NCI-H526 (cell line): ENCODE data around the gene KIFC3.
"Not testable (repeated sequence)": the region's sequence is repeated elsewhere in the genome, so short reads cannot be mapped to it uniquely, and the experiment has no call there.

Experiments
- DNase-seq, 2 experiments: peaks; one replicate each; lab custom pipeline; 2025; lab: John Stamatoyannopoulos, UW

Gene KIFC3

DNA sequence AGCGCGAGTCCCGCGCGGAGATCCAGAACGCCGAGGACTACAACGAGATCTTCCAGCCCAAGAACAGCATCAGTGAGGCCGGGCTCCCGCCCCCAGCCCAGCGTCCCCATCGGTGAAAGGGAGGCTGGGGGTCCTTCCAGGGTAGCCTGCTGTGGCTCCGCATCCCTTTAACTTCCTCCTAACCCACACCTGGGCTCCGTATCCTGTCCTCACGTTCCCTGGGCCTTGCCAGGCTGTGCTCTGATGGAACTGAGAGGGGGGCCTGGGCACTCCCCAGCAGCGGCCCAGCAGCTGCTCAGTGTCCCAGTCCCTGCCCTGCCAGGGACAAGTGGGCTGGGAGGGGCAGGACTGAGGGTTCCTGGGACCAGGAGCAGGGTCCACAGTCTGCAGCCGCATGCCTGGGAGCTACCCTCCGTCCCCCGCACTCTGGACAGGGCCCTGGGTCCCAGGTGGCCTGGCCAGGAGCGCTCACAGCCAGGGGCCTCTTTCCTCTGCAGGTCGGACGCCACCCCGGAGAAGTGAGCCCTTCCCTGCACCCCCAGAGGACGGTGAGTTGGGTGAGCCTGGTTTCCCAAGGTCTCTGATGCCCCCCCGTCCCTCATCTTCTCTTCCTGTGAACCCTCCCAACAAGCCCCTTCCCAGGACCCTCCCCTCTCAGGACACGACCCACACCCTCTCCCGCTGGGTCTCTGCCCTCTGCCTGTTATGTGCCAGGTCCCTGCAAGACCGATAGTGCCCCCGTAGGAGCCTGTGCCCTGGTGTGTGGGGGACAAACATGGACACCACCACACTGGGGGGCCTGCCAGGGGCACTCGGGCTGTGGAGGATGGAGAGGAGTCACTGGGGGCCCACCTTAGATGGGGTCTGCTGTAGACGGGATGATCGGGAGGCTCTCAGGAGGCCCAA lies 48.6 kb downstream of the KIFC3 start:
- no peak for DNase-seq

DNA sequence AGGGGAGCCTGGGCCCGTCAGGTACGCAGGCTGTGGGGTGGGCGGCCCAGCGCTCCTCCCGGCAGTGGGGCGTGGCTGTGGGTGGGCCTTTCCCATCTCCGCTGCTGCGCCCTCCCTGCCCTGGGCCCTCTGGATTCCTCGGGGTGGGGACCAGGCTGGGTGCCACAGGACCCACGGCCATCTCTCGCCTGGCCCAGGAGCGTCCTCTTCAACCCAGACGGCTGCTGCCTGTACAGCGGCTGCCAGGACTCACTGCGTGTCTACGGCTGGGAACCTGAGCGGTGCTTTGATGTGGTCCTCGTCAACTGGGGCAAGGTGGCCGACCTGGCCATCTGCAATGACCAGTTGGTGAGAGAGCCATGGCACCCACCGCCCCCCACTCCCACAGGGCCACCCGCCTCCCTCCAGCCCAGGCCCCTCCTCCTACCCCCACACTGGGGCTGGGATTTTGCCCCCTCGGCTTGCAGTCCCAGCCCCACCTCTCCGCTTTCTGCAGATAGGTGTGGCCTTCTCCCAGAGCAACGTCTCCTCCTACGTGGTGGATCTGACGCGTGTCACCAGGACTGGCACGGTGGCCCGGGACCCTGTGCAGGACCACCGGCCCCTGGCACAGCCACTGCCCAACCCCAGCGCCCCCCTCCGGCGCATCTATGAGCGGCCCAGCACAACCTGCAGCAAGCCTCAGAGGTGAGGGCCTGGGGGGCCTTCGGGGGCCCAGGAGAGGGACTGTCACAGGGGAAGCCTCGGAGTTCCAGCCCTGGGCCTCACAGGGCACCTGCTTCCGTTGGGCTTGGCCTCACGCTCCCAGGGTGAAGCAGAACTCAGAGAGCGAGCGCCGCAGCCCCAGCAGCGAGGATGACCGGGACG lies 49.5 kb downstream of the KIFC3 start:
- DNase-seq, result no peak

DNA sequence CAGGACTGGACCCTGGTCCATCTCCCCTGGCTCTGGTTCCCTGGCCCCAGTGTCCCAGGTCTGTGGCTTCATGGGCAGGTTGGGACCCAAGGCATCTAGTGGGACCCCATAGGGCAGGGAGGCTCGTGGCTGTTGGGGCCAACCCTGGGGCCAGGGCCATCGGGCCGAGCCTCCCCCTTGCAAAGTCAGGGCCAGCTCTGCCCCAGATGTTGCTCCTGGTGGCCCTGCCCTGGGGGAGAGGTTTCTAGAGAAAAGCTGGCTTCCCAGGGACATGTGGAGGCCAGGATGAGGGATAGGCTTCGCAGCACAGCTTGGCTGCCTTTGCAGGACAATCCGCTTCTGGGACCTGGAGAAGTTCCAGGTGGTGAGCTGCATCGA lies 50.1 kb downstream of the KIFC3 start:
- no peak for DNase-seq

DNA sequence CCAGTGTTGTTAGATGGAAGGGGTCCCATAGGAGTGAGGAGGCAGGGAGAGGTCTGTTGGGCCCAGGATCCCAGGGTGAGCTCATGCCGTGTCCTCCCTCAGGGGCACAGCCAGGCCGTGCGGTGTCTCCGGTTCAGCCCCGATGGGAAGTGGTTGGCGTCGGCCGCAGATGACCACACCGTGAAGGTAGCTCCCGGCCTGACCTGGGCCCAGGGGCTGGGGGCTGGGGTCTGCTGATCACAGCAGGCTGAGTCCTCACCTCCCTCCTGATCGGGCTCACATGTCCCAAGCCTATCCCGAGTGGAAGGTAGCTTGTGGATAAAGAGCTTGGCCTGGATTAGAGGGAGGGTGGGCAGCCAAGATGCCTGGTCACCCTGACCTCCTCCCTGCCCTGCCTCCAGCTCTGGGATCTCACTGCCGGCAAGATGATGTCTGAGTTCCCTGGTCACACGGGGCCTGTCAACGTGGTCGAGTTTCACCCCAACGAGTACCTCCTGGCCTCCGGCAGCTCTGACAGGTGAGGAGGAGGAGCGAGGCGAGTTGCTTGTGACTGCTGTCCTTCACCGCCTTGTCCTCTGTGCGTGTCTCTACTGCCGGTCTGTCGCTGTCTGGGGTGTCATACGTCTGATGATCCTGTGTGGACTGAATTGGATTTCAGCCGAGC lies 50.6 kb downstream of the KIFC3 start:
- no peak for DNase-seq

DNA sequence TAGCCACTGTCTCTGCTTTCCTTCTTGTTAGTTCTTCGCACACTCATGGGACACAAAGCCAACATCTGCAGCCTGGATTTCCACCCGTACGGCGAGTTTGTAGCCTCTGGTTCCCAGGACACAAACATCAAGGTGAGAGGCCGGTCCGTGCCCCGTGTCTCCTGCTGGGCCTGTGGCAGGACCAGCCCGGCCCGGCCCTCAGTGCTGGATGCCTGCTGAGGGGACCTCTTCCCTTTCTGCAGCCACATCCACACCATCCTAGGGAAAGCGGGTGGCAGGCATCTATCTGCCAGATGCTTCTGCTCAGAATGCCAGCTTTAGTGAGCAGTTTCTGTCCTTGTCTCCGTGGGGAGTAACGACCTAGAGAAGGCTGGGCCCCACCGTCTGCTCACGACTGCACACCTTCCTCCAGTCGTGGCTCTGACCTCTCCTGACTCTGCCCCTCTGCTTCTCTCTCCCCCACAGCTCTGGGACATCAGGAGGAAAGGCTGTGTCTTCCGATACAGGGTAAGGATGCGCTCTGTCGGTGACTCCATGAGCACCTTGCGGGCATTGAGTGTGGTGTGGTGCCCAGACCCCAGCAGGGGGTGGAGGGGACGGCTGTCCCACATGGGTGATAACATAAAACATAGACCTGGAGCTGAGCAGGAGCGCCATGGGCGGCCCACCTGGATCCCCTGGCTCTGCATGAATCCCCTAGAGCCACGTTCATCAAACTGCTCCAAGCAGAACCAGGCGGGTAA lies 51.3 kb downstream of the KIFC3 start:
- DNase-seq, result no peak

DNA sequence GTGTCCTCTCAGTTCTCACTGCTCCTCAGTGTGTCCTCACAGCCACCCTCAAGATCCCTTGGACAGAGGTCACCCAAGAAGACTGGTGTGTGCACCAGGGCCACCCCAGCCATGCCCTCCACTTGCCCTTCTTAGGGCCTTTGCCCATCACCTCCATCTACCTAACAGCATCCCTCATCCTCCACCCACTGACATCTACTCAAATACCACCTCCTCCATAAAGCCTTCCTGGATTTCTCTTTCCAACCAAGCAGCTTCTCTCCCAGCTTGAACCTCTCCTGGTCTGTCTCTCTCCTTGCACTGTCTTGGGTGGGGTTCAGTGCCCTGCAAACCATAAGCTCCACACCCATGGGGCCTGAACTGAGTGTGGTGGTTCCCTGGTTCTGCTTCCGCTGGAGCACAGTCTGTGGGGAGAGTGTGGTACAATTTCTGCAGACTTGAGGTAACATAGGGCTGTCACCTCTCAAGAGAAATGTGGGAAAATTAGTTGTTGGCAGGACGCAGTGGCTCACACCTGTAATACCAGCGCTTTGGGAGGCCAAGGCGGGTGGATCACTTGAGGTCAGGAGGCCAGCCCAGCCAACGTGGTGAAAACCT lies 52.3 kb downstream of the KIFC3 start:
- no peak for DNase-seq

DNA sequence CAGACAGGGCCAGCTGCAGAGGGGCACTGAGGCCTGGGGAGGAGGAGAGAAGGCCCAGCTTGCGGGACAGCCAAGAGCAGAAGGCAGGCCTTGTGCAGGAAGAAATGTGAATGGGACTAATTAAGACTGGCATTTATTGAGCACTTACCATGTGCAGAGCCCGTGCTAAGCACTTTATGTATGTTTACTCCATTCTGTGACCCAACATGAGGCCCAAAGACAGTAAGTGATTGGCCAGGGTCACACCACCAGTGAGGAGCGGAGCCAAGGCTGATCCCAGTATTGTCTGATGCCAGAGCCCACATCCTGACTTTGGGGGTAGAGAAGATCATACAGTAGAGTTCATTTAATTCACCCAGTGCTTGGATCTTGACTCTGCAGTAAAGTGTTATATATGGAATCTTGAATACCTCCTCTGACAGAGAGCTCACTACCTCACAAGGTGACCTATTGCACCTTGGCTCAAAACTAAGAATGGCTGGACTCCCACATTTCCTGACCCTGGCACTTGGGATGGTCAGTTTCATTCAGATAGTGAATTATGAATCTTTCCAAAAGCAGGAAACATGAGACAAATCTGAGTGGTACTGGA lies 53.1 kb downstream of the KIFC3 start:
- DNase-seq, result no peak

DNA sequence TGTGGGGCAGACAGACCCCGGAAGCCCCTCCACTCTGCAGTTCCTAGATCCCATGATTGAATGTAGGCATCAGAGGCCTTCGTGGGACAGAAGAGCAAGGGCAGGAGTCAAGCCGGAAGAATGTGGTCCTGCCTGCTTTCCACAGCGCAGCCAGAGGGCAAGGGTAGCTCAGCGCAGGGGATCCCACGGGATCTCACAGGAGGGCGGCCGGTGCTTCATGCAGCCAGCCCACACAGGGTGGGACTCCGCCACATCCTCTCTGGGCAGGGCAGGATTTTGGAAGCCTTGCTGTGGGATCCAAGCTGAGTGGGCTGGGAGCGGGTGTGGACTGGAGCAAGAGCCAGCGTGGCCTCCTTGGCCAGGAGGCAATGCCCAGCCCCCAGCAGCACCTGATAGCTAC lies 53.7 kb downstream of the KIFC3 start:
- no peak for DNase-seq

DNA sequence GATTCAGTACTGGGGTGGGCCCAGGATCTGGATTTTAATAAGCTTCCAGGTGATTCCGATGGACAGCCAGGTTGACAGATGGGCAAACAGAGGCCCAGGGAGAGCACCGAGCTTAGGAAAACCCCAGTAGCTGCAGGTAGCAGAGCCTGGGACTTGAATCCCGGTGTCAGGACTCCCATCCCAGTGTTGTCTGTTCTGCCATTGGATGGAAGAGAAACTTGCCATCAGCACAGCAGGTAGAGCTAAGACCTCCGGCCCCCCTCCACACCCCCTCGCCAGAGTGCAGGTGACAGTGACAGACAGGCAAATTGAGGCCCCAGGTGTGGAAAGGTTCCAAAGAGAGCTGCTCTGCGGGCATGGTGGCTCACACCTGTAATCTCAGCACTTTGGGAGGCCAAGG lies 54.3 kb downstream of the KIFC3 start:
- no peak for DNase-seq

DNA sequence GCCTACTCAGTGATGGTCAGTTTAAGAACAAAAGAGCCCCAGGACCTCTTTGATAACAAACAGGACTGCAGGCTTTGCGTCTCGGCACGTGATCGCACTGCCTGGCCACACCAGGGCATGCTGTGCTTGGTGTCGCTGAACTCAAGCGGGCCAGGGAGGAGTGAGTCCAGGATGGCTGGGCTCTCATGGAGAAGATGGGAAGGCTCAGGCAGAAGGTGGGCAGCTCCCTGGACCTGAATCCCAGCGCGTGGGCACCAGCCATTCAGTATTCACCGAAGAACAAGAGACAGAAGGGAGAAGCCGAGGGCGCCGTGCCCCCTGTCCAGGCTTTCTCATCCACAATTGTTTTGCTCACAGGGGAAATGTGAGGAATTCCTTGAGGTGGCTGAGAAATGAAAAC lies 54.8 kb downstream of the KIFC3 start:
- no peak for DNase-seq

DNA sequence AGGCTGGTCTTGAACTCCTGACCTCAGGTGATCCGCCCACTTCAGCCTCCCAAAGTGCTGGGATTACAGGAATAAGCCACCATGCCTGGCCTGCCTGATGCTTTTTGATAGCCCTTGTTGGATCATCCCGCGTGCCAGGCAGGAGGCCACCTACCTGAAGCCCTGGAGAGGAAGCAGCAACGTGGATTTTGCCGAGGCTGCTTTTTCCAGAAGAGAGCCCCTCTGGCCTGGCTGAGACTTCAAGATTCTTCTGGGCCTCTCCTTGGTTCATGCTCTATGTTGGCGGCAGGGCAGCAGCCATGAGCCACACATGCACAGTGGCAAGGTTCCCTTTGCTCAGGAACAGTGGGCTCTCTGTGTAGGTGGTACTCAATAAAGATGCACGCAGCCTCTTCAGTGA lies 55.2 kb downstream of the KIFC3 start:
- DNase-seq, result no peak

DNA sequence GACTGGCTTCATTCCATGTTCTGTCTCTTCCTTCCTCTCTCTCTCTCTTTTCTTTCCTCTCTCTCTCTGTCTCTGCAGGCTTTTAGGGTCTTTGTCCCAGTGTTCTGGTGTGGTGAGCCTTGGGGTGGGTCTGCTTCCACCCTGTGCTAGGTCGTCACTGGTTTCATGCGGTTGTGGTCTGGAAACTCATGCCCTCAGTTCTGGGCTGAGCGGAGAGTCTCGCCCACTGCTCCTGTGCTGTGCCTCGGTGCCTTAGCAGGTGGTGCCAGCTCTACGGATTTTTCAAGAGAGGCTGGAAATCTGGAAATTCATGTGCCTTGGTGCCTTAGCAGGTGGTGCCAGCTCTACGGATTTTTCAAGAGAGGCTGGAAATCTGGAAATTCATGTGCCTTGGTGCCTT lies 56.0 kb downstream of the KIFC3 start:
- DNase-seq, result not testable (repeated sequence)

DNA sequence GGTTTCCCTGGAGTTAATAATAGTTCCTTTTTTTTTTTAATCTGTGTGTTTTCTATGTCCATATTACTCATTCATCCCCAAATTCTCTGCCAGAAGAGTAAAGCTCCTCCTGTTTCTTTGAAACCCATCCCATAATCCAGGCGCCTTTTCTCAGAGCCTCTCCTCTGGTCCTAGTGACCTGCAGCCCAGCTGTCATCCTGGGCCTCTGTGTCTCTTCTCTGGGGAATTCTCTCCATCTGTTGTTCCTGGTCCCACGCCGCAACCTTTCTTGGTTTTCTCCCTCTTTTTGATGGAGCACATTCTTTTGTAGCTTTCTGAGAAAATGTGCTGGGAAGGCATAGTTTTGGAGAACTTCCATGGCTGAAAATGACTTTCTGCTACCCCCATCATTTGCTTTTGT lies 56.5 kb downstream of the KIFC3 start:
- no peak for DNase-seq

DNA sequence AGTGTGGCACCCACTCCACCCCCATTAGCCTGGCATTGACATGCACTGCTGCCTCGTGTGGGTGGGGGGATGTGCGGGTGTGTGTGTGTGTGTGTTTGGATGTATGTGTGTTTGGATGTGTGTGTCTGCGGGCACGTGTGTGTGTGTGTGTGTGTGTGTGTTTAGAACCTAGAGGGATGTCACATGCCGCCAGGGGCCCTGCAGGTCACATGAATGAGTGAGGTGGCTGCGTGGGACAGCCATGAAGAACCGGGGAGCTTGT lies 57.7 kb downstream of the KIFC3 start:
- DNase-seq, result no peak

DNA sequence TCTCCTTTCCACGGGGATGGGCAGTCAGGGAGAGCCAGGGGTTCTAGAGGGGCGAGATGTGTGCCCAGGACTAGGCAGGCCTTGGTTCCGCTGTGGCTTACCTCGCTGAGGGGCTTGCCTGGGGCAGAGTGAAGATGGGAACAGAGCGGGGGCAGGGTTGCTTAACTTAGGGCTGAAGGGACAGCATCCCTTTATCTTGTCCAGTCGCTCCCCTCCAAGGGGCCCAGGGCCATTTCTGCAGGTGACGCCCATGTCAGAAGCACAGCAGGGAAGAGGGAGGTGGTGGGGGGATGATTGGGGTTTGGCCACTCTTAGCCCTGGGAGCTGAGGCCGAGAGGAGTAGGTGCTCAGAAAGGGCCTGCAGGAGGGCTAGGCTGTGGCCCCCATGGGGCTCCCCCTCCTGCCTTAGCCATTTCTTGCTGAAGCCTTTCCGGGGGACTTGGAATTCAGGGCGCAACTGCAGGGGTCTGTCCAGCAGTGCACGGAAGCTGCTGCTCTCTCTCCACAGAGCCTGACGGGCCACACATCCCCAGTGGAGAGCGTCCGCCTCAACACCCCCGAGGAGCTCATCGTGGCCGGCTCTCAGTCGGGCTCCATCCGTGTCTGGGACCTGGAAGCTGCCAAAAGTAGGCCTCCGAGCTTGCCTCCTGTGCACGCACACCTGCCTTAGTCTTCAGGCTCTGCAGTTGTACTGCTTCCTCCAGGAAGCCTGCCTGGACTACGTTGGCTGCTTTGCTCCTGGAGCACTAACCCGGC lies 58.2 kb downstream of the KIFC3 start:
- no peak for DNase-seq

DNA sequence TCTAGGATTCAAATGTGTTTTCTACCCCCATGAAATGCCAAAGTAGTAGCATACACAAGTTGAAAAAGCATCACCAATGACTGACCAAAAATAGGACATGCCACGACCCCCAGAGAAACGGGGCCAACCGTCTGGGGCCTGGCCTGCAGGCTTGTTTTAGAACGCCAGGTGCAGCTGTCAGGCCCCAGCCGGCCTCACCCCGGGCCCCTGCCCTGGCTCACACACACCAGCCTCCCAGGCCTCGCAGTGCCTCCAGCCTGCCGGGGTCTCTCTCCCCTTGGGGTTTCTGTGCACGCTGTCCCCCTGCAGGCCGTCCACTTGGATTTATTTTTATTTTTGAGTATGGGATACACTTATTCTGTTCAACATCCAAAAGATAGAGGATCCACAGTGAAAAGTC lies 58.8 kb downstream of the KIFC3 start:
- DNase-seq, result no peak

DNA sequence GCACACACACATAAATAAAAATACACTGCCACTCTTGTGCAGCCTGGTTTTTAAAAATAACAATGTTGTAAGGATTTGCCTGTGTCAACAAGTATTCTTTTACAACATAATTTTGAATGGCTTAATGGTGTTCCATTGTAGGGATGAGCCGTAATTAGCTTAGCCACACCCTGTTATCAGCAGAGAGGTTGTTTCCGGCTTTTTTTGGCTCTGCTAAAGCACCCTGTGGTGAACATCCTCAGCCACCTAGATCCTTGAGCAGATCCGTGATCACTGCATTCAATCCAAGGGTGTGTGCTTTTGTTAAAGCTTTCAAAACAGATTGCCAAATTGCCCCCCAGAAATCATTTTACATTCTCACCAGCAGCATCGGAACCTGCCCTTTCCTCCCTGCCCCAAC lies 59.7 kb downstream of the KIFC3 start:
- DNase-seq, result peak in 1 of 2 experiments; percentile 24

DNA sequence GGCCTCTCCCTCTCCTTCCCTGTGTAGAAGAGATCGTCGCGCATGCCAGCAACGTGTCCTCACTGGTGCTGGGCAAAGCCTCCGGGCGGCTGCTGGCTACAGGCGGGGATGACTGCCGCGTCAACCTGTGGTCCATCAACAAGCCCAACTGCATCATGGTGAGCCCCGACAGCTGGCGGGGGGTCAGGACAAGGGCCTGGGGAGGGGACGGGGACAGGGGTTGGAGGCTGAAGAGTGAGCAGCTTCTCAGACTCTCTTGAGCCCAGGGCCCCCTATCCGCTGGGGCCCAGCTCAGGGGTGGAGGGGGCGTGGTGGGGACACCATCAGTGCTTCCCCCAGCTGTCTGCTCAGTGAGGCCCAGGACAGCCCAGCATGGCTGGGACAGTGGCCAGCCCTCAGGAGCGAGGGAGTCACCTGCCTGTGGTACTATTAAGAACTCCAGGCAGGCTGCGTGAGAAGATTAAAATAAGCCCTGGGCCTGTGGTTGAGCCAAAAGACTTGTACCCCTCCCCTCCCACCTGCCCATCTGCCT lies 60.6 kb downstream of the KIFC3 start:
- no peak for DNase-seq

DNA sequence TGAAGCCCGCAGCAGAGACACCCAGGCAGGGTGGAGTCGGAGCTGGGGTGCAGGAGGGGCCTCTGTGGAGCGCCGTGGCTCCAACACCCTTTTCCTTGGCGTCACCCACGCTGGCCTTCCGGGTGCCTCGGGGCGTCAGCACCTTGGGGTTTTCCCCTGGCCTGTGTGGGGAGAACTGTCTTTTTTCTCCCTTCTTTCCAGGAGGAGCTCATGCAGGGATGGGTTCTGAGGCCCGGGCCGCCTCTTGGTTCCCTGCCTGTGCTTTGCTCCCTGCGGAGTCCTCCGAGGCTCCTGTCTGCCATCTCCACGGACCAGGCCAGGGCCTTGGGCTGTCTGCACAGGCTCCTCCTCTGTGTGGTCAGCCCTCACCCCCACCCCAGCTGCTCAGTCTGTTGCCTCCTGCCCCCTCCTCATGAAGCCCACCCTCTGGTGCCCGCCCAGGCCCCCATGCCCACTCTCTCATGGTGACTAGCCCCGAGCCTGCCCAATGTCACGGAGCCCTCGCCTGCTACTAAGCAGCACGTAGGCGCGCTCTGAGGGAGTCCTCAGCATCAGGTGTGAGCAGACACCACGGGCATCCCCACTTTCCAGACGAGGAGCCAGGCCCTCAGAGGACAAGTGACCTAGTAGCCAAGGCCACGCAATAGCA lies 61.7 kb downstream of the KIFC3 start:
- DNase-seq, result no peak
